Stimulated activated CD8-positive, alpha-beta memory T cell treated with anti-CD3 and anti-CD28 coated beads, Interleukin-12 subunit alpha, Interleukin-12 subunit beta, amount 100 ng/mL, for 24 hours (primary cell): ENCODE measurements around the gene JRKL.
A peak's percentile ranks its signal among the peaks of the same experiment; 100 is the strongest.

ENCODE experiments used
- DNase-seq: peaks from one replicate; pipeline ENCODE4 v3.0.0-alpha.2; 2020; ENCODE audit errors: extremely low read depth

The JRKL gene

DNA sequence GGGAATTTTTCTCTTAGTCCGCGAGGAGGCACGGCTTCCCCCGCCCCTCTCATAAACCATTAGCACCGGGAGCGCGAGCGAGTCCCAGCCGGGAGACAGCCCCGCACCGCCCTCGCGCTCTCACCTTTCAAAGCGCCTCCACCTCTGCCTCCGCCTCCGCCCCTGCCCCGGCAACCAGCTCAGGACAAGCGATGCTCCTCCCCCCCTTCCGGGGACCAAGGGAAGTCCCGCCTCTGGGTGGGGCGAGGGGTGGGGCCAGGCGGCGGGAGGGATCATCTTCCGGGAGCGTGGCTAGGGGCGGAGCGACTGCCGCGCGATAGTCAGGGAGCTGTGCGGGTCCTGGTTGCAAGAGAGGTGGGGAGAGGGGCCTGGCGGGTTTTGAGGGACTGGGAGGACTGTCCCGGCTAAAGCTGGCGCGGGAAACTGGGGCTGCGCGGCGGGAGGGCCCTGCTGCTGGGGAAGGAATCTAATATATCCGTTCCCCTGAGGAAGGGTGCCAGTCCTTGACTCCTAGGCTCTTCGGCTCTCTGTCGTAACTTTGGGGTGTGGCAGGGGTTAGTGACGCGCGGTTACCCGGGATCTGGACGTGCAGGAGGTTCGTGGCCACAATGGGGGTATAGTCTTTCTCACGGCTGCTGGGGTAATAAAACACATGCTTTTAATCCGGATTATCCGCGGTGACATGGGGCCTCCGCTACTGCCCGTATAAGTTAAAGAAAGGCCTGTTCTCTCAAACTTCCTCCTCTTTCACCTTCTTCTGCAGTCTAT, at the start of gene JRKL, which contains the start of gene CCDC82:
Gene JRKL (plus strand): TSS at position 294 of the 768 bp plus-strand sequence. CDS start 637 bp downstream, outside the sequence.
Gene CCDC82 (minus strand): TSS at position 193 of the 768 bp plus-strand sequence. CDS start 5,165 bp downstream, outside the sequence.
- peak; percentile 92 for DNase-seq

DNA sequence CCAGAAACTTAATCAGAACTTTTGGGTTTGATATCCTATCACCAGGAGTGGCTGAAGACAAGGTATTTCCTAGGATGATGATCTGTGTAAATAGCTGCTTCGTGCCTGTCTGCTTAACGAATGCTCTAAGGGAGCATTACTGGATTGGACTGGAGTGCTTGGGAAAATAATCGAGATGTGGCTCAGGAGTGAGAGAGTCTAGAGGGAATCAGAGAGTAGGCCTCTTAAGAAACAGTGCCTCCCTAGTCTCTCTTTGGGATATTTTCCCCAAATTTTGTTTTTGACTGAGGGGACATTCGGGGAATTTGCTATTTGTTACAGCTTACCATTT, 49.3 kb upstream of the JRKL start:
- DNase-seq, result no peak

DNA sequence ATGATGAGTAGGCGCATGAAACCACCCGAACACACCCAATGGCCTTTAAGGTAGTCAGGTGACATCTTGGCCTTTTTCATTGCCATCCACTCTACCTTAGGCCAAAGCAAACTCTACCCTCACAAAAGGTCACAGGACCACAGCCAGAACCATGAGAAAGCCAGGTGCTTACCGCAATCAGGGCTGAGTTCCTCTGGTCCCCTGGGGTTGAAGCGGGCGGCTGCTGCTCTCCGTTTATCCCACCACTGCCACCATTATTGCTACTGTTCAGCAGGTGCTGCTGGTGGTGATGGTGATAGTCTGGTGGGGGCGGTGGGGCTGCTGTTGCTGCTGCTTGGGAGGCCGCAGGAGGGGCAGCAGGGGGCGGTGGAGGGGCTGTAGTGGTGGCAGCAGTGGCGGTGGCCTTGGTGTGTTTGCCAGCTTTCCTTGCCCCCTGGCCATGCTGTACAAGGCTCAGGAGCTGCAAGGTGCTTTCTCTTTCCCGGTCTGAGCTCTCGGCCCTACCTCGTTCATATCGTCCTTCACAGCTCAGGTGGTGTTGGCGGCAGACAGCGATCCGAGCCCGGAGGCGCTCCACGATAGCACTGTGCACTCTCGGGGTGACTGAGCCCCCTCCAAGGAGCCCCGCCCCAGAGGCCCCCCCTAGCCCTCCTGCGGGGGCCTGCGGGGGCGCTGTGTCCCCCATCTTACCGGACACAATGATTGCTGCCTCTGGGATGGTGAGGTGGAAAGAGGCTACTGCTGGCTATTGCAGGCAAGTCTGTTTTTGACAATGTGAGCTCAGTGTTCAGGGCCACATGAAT, 48.4 kb upstream of the JRKL start:
- peak; percentile 36 for DNase-seq

DNA sequence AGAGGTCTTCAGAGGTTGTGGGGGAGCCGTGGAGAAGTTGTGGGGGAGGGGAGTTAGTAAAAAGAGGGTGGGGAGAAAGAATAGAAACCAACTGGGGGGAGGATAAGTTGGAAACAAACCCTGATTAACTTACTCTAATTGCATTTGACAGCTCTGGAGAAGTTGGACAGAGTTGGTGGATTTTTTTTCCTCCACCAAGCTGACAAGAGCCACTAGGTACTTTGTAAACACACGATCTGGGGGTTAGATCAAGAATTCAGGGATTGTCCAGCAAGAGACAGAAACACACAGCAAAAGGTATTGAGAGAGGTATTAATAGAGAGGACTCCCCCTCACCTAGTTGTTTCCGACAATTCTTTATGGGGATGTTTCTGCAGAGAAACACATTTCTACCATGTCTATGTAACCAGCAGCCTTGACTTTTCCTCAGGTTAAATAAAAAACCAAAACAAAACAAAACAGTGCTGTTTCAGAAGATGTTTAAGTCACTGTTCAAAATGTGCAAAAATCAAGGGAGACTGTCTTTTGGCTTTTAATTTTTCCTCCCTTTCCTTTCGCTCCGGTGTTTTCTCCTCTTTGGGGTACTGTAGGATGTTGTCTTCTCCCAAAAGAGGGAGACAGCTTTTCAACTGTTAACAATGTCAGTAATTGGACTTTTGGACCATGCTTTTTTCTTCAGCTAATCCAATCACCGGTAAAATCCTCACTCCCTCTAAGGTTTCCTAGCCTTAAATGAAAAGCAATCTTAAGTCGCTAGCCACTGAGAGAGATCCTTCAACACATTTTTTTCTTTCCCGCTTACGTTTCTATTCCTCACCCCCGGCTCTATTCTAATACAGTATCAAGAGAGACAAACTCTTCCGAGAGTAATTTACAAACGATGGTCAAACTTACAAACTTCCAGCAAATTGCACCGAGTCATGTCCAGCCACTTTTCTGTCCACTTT, 47.5 kb upstream of the JRKL start:
- DNase-seq, result no peak

DNA sequence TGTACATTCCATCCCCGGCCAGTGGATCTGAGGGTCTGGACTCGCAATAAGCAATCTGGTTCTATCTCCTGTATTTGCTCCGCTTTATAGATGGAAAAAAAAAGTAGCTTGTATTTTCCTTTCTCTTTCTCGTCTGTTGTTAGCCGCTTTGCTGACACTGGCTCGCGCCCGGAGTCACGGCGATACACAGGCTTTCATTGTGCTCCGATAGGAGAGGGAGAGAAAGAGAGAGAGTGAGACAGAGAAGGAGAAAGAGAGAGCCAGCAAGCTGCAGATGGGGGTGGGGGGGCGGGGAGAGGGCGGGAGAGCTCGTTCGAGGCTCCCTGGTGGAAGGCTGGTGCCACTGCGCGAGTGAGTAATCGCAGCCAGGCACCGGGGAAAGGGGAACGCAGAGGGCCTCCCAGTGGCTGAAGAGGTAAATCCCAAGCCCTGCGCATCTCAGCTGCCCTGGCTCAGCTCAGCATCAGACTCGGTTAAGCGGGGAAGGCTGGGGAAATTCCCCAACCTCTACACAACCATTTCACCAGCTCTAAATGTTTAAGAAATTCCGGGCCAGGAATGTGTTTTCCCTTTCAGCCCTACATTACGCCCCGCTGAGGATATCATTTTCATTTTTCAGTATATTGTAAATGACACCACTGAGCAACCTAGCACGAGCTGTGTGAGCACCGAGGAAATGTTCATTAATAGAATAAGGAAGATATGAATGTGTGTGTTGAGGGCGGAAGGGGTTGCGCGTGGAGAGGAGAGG, 46.7 kb upstream of the JRKL start, which contains the start of gene MAML2:
Gene MAML2 (minus strand): TSS at position 235 of the 751 bp plus-strand sequence. CDS start 1,300 bp downstream, outside the sequence.
- peak; percentile 79 for DNase-seq

DNA sequence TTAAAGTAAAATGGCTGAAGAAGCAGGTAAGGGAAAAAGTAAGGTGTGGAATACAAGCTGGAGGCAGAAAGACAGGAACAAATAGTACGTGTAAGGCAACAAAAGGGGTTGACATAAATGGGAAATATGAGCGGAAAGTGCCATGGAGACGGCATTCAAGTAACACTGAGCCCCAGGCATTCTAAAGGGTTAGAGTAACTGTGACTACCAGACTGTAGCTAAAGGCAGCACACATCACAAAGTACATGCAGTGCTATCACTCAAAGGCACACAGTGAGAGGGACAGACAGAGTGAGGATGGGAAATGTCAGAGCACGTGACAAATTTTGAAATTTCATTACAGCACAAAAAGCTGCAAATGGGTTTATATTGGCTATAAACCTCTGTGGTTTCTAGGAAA, 33.0 kb upstream of the JRKL start:
- no peak for DNase-seq

DNA sequence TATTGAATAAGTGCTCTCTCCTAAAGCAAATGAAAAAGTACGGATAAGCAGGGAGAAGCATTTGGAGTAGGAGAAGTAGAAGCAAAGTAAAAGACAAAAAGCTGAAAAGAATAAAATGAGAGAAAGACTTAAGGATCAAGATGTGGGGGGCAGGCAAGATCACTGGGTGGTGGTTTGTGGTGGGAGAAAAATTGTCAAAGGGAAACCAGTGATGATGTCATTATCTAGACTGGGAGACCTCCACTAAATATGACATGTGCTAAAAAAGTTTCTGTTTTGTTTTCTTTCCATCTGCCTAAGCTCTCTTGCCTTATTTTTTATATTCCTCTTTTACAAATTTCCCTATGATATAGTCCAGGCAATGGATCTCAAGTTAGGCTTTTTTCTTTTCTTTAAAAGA, 32.0 kb upstream of the JRKL start:
- DNase-seq, result no peak

DNA sequence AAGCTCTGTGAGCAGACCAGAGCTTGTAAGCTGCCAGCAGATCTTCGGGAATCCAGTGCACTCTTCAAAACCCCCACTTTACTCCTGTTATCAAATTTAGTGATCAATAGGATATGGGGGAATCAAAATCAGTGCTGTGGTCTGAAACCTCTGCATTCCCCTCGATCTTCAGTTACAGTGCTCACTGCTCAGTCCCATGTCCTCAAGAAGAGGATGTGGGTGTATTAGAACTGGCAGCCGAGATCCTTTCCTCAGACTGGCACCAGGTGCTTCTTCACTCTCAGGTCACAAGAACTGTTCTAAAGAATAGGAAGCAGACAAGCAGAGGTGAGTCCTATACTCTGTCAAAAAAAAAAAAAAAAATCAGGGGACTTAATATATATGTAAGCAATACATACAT, 31.5 kb upstream of the JRKL start:
- no peak for DNase-seq

DNA sequence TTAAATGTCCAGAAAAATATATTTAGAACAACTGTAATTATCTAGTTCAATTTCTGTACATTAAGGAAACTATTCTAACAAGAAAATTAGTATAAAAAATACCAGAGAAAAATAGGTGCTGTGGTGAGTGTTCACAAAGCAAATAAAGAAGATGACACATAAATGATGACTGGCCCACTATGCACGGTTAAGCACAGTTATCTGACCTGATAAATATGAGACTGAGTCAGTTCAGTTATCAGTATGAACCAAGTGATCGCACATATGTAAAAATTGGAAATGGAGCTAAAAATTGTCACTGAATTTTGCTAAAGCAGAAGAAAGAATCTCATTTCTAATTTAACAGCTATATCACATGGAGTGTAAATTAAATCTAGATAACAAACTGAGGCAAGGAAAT, 28.0 kb upstream of the JRKL start:
- no peak for DNase-seq

DNA sequence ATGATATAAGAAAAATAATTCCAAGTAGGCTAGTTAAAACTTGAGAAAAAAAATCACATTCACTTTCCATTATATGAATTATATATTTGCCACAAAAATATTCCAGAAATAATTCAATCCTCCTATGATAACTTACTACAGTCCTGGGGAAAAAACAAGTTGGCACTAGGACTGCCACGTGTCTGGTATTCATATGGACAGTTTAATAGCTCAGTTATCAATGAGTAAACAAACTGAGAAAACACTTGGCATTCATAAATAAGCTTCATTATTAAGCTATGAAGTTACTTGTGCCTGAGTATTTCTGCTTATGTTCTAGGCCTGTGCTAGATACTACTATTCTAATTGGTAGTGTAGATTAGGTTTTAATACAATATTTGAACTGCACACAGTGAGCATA, 24.3 kb upstream of the JRKL start:
- no peak for DNase-seq

DNA sequence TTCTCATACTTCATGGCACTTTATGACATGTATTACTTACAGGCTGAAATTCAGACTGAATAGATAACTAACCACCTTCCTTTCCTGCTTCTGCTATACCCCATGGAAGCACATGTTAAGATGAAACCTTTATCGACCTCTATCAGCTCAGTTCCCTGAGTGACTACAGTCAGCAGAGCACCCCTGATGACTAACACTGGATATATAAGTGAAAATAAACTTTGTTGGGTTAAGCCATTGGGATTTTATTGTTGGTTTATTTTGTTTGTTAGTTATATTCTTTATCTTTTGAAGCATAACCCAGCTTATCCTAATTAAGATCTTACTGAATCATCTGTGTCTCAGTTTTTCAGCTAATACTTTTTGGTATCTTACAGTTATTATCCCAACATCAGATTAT, 23.8 kb upstream of the JRKL start:
- DNase-seq, result no peak

DNA sequence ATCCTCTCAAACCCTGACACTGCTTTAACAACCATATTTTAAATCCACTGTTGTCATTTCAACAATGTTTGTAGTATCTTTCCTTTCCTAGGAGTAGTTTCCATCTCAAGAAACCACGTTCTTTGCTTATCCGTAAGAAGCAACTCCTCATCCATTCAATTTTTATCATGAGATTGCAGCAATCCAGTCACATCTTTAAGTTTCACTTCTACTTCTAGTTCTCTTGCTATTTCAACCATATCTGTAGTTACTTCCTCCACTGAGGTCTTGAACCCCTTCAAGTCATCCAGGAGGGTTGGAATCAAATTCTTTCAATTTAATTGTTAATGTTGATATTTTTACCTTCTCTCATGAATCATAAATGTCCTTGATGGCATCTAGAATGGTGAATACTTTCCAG, 22.5 kb upstream of the JRKL start:
- no peak for DNase-seq

DNA sequence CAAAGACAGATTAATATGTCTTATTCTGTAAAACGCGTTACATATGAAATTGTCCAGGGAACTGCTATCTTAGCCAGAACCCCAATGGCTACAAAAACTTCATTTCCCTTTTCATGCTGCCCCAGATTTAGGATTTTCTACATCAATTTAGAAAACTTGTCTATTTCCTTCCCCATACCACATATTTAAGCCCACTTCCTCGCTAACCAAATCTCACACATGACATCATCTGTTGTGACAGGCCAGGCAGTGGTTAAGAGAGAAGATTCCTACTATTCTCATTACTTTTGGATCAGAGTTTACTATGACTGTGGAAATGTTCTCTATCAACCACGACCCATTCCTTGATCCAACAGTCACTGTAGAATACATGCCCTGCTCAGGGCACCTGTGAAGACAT, 16.0 kb upstream of the JRKL start:
- DNase-seq, result no peak

DNA sequence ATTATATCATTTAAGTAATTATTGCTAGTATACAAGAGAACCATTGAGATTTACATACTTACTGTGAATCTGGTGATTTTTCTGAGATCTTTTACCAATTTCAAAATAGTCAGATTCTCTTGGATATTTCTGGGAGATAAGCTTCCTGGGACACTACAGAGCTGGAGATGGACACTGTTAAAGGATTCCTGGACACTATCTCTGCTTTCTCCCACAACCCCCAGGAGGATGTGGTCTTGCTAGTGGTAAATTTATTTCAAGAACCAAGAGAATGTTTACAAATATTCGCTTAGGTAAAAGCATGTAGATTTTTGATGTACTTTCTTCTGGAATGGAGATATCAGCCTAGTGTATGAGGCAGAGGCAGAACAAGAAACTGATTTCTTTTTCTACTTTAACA, 13.0 kb upstream of the JRKL start:
- no peak for DNase-seq

DNA sequence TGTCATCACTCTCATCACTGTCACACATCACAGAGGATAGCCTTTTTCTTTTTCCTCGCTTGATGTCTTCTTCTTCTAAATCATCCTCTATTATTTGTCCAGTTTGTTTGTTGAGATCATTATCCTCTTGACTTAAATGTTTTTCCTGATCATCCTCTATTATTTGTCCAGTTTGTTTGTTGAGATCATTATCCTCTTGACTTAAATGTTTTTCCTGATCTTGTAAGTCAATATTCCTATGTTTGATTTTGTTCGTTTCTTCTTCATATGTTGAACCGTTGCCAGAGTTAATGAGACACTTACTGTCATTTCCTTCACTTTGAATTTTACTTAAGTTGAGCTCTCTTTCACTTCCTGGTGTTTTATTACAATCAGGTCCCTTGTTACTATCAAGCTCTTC, 5.7 kb upstream of the JRKL start:
- no peak for DNase-seq

DNA sequence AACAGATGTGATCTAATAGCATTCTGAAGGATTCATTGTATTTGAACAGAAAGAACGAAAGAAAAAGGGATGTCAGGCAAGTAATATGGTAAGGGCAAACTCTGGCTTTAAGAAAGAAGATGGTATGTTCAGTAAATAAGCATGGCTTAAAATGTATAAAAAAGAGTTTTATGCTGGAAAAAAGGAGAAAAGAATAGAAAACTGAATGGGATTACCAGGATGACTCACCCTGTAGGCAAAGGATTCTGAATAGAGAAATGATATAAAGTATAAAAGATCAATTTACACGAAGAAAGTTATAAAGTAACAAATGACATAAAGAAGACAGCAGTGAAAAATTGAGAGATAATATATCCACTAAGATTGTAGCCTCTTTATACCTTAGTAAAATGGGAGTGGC, 4.6 kb upstream of the JRKL start:
- no peak for DNase-seq

DNA sequence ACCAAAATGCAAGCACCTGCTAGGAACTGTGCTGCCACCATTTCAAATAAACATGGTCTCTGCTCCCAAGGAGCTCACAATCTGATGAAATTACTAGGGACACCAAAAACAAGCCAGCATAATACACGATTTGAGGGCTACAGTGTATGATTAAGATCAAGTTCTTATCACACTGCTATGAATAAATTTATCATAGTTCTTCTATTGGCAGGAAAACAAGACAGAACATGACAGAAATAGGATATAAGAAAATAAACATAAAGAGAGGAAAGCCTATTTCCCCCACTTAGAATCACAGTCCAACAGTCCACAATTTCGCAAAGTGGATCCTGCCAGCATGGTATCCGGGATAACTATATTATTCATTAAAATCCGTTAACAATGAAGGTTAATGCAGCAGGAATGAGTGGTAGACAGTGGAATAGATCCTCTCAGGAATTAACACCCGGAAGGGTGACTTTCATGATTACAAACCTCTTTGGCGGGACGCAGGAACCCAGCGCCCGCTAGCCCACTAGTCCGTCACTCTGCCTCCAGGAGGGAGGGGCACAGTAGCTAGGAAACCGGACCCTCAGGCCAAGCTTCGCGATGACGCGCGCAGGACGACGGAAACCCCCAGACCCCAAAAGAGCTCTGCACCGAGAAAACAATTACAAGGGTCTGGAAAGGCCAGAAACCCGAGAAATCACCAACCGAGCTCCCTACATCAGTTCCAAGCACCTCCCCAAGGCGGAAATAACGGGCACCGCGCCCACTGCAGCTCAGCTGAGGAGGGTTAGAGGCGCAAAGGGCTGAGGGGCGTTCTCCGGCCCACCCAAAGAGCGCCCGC, 708 bp upstream of the JRKL start:
- no peak for DNase-seq

DNA sequence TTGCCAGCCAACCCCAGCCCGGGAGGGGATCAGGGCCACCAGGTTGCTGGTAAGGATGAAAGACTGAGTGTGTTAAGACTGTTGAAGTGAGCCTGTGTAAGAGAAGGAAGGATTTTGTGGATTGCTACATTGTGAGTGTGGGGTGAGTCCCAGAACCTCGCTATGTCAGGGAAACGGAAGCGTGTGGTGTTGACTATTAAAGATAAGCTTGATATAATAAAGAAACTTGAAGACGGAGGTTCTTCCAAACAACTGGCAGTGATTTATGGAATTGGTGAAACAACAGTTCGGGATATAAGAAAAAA, 627 bp downstream of the JRKL start:
- DNase-seq, result no peak

DNA sequence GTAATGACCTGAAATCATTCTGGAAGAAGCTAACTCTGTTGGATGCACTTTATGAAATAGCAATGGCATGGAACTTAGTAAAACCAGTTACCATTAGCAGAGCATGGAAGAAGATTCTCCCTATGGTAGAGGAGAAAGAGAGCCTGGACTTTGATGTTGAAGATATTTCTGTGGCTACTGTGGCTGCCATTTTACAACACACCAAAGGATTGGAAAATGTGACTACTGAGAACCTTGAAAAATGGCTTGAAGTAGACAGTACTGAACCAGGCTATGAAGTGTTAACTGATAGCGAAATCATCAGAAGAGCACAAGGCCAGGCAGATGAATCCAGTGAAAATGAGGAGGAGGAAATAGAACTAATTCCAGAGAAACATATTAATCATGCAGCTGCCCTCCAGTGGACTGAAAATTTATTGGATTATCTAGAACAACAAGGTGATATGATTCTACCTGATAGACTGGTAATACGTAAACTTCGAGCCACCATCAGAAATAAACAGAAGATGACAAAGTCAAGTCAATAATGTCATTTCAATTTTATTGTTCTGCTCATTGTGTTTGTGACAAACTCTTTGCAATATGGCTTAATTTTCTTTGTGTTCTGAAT, 2.0 kb downstream of the JRKL start:
- no peak for DNase-seq

DNA sequence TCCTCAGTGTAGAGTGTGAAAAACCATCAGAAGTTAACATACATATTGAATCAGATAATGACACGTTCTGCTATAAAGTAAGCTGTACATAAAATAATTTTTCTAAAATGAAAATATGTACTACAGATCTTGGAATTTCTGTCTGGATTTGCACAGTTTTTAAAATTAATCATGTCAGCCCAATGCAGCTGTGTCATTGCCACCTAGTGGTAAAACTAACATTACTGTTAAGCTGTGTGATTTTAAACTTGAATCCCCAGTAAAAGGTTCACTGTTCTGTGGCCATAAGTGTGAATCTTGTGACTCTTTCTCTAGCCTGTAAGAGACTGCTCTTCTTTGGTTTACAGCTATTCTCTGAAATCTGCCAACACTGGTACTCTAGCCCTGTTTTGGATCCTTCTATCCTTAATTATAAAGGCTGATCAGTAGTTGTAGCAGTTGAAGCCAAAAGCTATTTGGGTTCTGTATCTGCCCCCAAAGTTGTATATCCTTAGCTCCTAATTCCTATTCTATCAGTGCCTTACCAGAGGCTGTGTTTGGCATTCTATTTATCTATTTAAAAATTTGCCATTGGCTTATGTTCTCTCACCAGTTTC, 4.0 kb downstream of the JRKL start:
- DNase-seq, result no peak
